Measurements from ENCODE around the gene TSSK3.

Gene TSSK3, protein sequence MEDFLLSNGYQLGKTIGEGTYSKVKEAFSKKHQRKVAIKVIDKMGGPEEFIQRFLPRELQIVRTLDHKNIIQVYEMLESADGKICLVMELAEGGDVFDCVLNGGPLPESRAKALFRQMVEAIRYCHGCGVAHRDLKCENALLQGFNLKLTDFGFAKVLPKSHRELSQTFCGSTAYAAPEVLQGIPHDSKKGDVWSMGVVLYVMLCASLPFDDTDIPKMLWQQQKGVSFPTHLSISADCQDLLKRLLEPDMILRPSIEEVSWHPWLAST

DNA sequence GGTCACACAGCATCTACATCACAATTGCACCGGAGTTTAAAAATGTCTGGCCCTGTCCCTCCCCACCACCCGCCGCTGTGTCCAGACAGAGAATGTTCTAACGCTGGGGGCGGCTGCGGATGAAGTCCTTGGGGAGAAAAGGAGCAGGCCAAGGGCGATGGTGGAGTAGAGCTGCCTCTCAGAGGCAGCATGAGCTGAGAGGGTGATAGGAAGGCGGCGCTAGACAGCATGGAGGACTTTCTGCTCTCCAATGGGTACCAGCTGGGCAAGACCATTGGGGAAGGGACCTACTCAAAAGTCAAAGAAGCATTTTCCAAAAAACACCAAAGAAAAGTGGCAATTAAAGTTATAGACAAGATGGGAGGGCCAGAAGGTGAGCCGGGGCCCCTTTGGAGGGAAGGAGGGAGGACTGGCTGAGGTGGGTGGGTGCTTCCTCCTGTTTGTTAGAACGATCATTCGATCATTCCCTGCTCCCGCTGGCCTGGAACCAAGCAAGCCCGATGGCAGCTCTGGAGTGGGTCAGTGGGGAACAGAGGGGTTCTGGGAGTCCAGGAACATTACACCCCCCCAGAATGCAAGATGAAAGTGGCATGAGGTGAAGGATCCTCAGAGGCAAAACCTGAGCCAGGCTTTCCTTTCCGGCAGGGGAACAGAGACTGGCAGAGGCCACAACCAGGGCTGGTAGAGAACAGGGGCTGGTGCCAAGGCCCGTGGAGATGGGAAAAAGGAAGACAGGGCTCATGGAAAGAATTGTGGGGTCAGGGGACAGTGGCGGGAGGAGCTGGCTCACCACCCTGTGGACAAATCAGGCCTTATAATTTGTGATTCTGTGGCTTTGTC is at the start of gene TSSK3, which contains the start of gene FAM229A:
TSS of gene TSSK3 (plus strand) at position 66 of the 840 bp plus-strand sequence. CDS start at position 229, 163 bp downstream.
TSS of gene FAM229A (minus strand) at position 12 of the 840 bp plus-strand sequence. CDS start 394 bp downstream, outside the sequence.
- H3K4me1 ChIP-seq (ENCODE audit: control insufficient read depth, insufficient read depth, low read length): peaks cover 30% of the 10 kb centered on the region
- no peak for DNase-seq (ENCODE audit: low read depth)
- peaks cover 33% of the 10 kb centered on the region for H3K36me3 ChIP-seq (ENCODE audit: control insufficient read depth, insufficient read depth, low read length, severe bottlenecking)
- no peaks in the 10 kb centered on the region for H3K27me3 ChIP-seq (replicated peaks; ENCODE audit: control insufficient read depth, insufficient read depth, low read length)
- peak within 1 kb of the TSS; percentile 56 for H3K4me3 ChIP-seq (ENCODE audit: low read length)
- H3K9me3 ChIP-seq (ENCODE audit: control insufficient read depth, low read length): no peaks in the 10 kb centered on the region
- peak within 1 kb of the TSS; percentile 74 for H3K9ac ChIP-seq (ENCODE audit: low read length)

GRCh38 chr1:32316903-32317277 is 45.4 kb upstream of the TSSK3 start:
- DNase-seq (ENCODE audit: low read depth): no peak
- Histone ChIP-seq H3K27me3 (replicated peaks; ENCODE audit: control insufficient read depth, insufficient read depth, low read length) (no peaks in the 10 kb centered on the region), H3K4me1 (ENCODE audit: control insufficient read depth, insufficient read depth, low read length) (no peaks in the 10 kb centered on the region), H3K9me3 (ENCODE audit: control insufficient read depth, low read length) (no peaks in the 10 kb centered on the region), H3K9ac (ENCODE audit: low read length) (no peak overlapping the region), H3K4me3 (ENCODE audit: low read length) (no peak overlapping the region), H3K36me3 (ENCODE audit: control insufficient read depth, insufficient read depth, low read length, severe bottlenecking) (peaks cover 11% of the 10 kb centered on the region)

- no peaks in the 10 kb centered on the region for H3K9me3 ChIP-seq (ENCODE audit: control insufficient read depth, low read length)
- no peak for DNase-seq (ENCODE audit: low read depth)
- peaks cover 11% of the 10 kb centered on the region for H3K36me3 ChIP-seq (ENCODE audit: control insufficient read depth, insufficient read depth, low read length, severe bottlenecking)
- no peaks in the 10 kb centered on the region for H3K27me3 ChIP-seq (replicated peaks; ENCODE audit: control insufficient read depth, insufficient read depth, low read length)
- no peaks in the 10 kb centered on the region for H3K4me1 ChIP-seq (ENCODE audit: control insufficient read depth, insufficient read depth, low read length)
- no peak overlapping the region for H3K4me3 ChIP-seq (ENCODE audit: low read length)
- no peak overlapping the region for H3K9ac ChIP-seq (ENCODE audit: low read length)
Observed at GRCh38 chr1:32318127-32318869, 44.0 kb upstream of the TSSK3 start.

- no peak for DNase-seq (ENCODE audit: low read depth)
- H3K9me3 ChIP-seq (ENCODE audit: control insufficient read depth, low read length): no peaks in the 10 kb centered on the region
- H3K36me3 ChIP-seq (ENCODE audit: control insufficient read depth, insufficient read depth, low read length, severe bottlenecking): peaks cover 18% of the 10 kb centered on the region
- no peak overlapping the region for H3K9ac ChIP-seq (ENCODE audit: low read length)
- no peak overlapping the region for H3K4me3 ChIP-seq (ENCODE audit: low read length)
- H3K4me1 ChIP-seq (ENCODE audit: control insufficient read depth, insufficient read depth, low read length): no peaks in the 10 kb centered on the region
- no peaks in the 10 kb centered on the region for H3K27me3 ChIP-seq (replicated peaks; ENCODE audit: control insufficient read depth, insufficient read depth, low read length)
Observed at GRCh38 chr1:32321712-32322291, 40.5 kb upstream of the TSSK3 start.

DNA sequence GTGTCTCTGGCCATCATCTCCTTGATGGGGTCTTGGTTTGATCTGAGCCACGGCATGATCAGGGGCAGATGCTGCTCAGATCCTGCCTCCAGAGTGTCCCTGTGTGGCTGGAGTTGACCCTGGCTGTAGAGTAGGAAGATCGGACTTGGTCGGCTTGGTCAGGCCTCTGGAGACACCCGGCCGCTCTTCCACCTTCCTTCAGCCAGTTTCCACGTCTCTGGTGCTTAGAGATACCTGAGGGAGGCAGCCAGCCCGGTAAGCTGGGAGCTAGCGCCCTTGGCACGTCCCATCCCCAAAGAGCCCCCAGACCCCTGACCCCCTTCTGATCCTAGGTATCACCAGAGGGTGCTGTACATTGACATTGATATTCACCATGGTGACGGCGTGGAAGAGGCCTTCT is 35.1 kb upstream of the TSSK3 start:
- no peak for DNase-seq (ENCODE audit: low read depth)
- H3K9ac ChIP-seq (ENCODE audit: low read length): no peak overlapping the region
- H3K4me1 ChIP-seq (ENCODE audit: control insufficient read depth, insufficient read depth, low read length): no peaks in the 10 kb centered on the region
- H3K4me3 ChIP-seq (ENCODE audit: low read length): no peak overlapping the region
- H3K27me3 ChIP-seq (replicated peaks; ENCODE audit: control insufficient read depth, insufficient read depth, low read length): no peaks in the 10 kb centered on the region
- peaks cover 43% of the 10 kb centered on the region for H3K36me3 ChIP-seq (ENCODE audit: control insufficient read depth, insufficient read depth, low read length, severe bottlenecking)
- H3K9me3 ChIP-seq (ENCODE audit: control insufficient read depth, low read length): no peaks in the 10 kb centered on the region

DNA sequence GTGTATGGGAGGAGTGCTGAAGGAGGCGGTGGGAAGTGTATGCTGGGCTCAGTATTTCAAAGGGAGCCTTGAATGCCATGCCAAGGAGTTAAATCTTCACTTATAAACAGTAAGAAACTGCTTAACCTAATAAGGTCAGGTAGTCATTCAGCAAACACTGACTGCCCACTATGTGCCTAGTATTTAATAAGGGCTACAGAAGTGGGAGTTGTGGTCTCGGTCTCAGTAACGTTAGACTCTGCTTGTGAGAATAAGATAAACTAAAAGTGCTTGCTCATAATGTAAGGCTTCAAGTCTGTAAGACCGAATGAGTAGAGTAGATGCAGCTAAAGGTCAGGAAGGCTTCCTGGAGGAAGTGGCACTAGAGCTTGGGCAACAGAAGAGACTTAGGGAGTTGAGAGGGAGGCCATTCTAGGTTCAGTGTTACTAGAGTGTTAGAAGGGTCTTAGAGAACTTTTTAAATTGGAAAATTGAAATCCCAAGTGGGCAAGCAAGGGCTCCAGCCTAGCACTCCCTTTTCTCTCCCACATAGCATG is 32.3 kb upstream of the TSSK3 start:
- H3K9ac ChIP-seq (ENCODE audit: low read length): no peak overlapping the region
- no peaks in the 10 kb centered on the region for H3K9me3 ChIP-seq (ENCODE audit: control insufficient read depth, low read length)
- no peak overlapping the region for H3K4me3 ChIP-seq (ENCODE audit: low read length)
- DNase-seq (ENCODE audit: low read depth): no peak
- H3K27me3 ChIP-seq (replicated peaks; ENCODE audit: control insufficient read depth, insufficient read depth, low read length): no peaks in the 10 kb centered on the region
- H3K36me3 ChIP-seq (ENCODE audit: control insufficient read depth, insufficient read depth, low read length, severe bottlenecking): peaks cover 42% of the 10 kb centered on the region
- H3K4me1 ChIP-seq (ENCODE audit: control insufficient read depth, insufficient read depth, low read length): peaks cover 18% of the 10 kb centered on the region

GRCh38 chr1:32330558-32331151 is 31.7 kb upstream of the TSSK3 start:
- H3K27me3 ChIP-seq (replicated peaks; ENCODE audit: control insufficient read depth, insufficient read depth, low read length): no peaks in the 10 kb centered on the region
- DNase-seq (ENCODE audit: low read depth): no peak
- H3K36me3 ChIP-seq (ENCODE audit: control insufficient read depth, insufficient read depth, low read length, severe bottlenecking): peaks cover 40% of the 10 kb centered on the region

GRCh38 chr1:32331549-32331948 is 30.8 kb upstream of the TSSK3 start:
- Histone ChIP-seq H3K36me3 (ENCODE audit: control insufficient read depth, insufficient read depth, low read length, severe bottlenecking) (peaks cover 40% of the 10 kb centered on the region), H3K4me3 (ENCODE audit: low read length) (no peak overlapping the region), H3K4me1 (ENCODE audit: control insufficient read depth, insufficient read depth, low read length) (peaks cover 22% of the 10 kb centered on the region), H3K9ac (ENCODE audit: low read length) (no peak overlapping the region), H3K9me3 (ENCODE audit: control insufficient read depth, low read length) (no peaks in the 10 kb centered on the region), H3K27me3 (replicated peaks; ENCODE audit: control insufficient read depth, insufficient read depth, low read length) (no peaks in the 10 kb centered on the region)
- DNase-seq (ENCODE audit: low read depth): no peak

More at GRCh38 chr1:32330558-32331151, 31.7 kb upstream of the TSSK3 start:
- H3K4me1 ChIP-seq (ENCODE audit: control insufficient read depth, insufficient read depth, low read length): peaks cover 20% of the 10 kb centered on the region
- no peaks in the 10 kb centered on the region for H3K9me3 ChIP-seq (ENCODE audit: control insufficient read depth, low read length)
- H3K4me3 ChIP-seq (ENCODE audit: low read length): no peak overlapping the region
- no peak overlapping the region for H3K9ac ChIP-seq (ENCODE audit: low read length)

GRCh38 chr1:32332290-32333079 is 29.9 kb upstream of the TSSK3 start:
- no peak overlapping the region for H3K4me3 ChIP-seq (ENCODE audit: low read length)
- no peaks in the 10 kb centered on the region for H3K9me3 ChIP-seq (ENCODE audit: control insufficient read depth, low read length)
- H3K27me3 ChIP-seq (replicated peaks; ENCODE audit: control insufficient read depth, insufficient read depth, low read length): no peaks in the 10 kb centered on the region
- H3K9ac ChIP-seq (ENCODE audit: low read length): no peak overlapping the region
- peaks cover 33% of the 10 kb centered on the region for H3K36me3 ChIP-seq (ENCODE audit: control insufficient read depth, insufficient read depth, low read length, severe bottlenecking)
- H3K4me1 ChIP-seq (ENCODE audit: control insufficient read depth, insufficient read depth, low read length): peaks cover 31% of the 10 kb centered on the region
- DNase-seq (ENCODE audit: low read depth): no peak

Data from adipocyte (in vitro differentiated cells).